B cell (primary cell): ENCODE results near the gene CFAP61.

Experiments
- CTCF ChIP-seq: fragments of 200-600 bp; IDR thresholded peaks from one replicate; pipeline ENCODE4 v1.8.0; 2022; ENCODE audit warnings: antibody characterized with exemption, mild to moderate bottlenecking
- EZH2 ChIP-seq: IDR thresholded peaks from 2 replicates; pipeline ENCODE4 v1.6.1; 2012; ENCODE audit warnings: borderline replicate concordance, low read depth, mild to moderate bottlenecking, moderate library complexity, low read length; ENCODE audit not compliant: insufficient read depth, poor library complexity, severe bottlenecking

GRCh38 chr20:20207291-20207690 is 155.0 kb downstream of the CFAP61 start:
- TF ChIP-seq CTCF (no peak), EZH2 (no peak)
